ENCODE data around the gene ERI3. TPM values are rescaled to one million over a fixed set of nuclear protein-coding genes. Genes with fewer than 3 reads are reported as not detected.

ERI3 gene
- total RNA-seq, 1 experiment from 2014 or later = 74.7 TPM

DNA sequence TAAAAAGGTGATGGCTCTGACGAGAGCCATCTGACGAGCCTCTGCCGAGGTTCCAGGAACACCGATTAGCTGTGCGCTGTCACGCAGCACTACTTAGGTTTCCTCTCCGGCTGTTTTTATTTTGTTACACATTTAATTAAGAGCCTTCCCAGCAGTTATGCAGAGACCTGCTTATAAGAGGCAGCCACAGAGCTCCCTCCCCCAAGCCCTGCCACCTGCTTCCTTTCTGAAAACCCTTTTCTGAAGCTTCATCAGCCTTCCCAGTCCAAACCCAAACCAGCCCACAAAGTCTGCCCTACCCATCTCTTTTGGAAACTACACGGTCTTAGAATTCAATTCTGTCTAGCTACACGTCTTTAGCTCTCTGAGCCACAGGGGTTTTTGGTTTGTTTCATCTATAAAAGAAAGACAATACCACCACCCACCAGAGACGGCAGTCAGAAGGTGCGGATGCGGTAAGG, 49.1 kb downstream of the ERI3 start:
- Mint-ChIP-seq H3K4me1 (0 out of 2 replicates have a peak, but pooled peaks cover 4% of the 10 kb centered on the region), H3K36me3 (peaks cover 40% of the 10 kb centered on the region)
- ATAC-seq = no peak

DNA sequence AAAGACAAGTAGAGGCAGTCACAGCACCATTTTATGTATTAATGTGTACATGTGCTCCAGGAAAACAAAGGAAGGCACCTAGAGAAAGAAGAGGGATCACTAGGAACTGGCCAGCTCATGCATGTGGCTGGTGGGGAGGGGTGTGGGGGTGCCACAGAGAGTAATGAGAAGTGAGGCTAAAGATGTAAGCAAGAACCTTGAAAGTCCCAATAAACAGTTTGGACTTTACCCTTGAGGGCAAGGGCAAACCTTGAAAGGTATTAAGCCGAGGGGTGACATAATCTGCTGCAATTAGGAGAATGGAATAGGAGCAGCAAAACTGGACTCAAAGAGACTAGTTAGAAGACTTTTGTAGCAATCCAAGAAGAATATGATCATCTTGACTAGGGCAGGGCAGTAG, 51.5 kb downstream of the ERI3 start:
- Mint-ChIP-seq H3K4me3 (no peak overlapping the region), H3K27ac (no peak overlapping the region), H3K36me3 (peaks cover 27% of the 10 kb centered on the region), H3K9me3 (no peaks in the 10 kb centered on the region), H3K4me1 (0 out of 2 replicates have a peak, but pooled peaks cover 4% of the 10 kb centered on the region), H3K27me3 (ENCODE audit: low read depth) (no peaks in the 10 kb centered on the region)
- ATAC-seq (no peak), DNase-seq (ENCODE audit: low spot score) (no peak)
- POLR2A ChIA-PET = no interaction called here
- CTCF ChIA-PET = no interaction called here
- no peak for TF ChIP-seq TP53 (CRISPR knock-in tag; IDR thresholded peaks at IDR 0.05)
- no peak for TF ChIP-seq CREM (CRISPR knock-in tag; IDR thresholded peaks at IDR 0.05)
- TF ChIP-seq NR2C2 (CRISPR knock-in tag; IDR thresholded peaks at IDR 0.05) = no peak
- TF ChIP-seq TCF7 (CRISPR knock-in tag; IDR thresholded peaks at IDR 0.05; ENCODE audit: low read depth) = no peak
- no peak for TF ChIP-seq CREB1 (CRISPR knock-in tag; IDR thresholded peaks at IDR 0.05)
- TF ChIP-seq, protein P1, sequence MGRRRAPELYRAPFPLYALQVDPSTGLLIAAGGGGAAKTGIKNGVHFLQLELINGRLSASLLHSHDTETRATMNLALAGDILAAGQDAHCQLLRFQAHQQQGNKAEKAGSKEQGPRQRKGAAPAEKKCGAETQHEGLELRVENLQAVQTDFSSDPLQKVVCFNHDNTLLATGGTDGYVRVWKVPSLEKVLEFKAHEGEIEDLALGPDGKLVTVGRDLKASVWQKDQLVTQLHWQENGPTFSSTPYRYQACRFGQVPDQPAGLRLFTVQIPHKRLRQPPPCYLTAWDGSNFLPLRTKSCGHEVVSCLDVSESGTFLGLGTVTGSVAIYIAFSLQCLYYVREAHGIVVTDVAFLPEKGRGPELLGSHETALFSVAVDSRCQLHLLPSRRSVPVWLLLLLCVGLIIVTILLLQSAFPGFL (CRISPR knock-in tag; IDR thresholded peaks at IDR 0.05; ENCODE audit: borderline replicate concordance) = no peak
- TF ChIP-seq, protein P2, sequence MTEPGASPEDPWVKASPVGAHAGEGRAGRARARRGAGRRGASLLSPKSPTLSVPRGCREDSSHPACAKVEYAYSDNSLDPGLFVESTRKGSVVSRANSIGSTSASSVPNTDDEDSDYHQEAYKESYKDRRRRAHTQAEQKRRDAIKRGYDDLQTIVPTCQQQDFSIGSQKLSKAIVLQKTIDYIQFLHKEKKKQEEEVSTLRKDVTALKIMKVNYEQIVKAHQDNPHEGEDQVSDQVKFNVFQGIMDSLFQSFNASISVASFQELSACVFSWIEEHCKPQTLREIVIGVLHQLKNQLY (CRISPR knock-in tag; IDR thresholded peaks at IDR 0.05) = no peak
- TF ChIP-seq, protein P3, sequence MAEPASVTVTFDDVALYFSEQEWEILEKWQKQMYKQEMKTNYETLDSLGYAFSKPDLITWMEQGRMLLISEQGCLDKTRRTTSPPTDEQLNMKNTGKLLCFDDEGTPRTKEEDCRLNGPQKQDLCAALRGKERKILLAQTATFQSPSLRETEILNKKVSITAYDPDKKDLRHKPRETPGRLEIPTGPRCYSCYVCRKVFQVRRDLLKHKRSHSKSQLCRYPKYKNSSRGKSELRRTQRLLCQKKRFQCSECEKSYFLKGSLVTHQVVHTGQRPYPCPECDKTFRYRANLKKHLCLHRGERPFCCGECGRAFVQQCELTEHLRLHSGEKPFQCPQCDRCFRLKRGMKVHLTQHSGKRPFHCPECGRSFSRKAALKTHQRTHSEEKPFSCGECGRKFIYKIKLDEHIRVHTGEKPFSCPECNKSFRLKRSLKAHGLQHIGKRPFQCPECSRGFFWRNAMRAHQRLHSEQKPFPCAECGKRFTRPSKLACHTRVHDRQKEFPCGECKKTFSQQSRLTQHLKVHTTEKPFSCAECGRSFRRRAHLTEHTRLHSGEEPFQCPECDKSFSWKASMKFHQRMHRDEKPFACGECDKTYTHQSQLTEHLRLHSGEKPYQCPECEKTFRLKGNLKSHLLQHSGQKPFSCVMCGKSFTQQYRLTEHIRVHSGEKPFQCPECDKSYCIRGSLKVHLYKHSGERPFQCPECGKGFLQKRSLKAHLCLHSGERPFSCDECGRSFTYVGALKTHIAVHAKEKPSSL (CRISPR knock-in tag; conservative IDR thresholded peaks at IDR 0.05) = no peak
- TF ChIP-seq, protein P4, sequence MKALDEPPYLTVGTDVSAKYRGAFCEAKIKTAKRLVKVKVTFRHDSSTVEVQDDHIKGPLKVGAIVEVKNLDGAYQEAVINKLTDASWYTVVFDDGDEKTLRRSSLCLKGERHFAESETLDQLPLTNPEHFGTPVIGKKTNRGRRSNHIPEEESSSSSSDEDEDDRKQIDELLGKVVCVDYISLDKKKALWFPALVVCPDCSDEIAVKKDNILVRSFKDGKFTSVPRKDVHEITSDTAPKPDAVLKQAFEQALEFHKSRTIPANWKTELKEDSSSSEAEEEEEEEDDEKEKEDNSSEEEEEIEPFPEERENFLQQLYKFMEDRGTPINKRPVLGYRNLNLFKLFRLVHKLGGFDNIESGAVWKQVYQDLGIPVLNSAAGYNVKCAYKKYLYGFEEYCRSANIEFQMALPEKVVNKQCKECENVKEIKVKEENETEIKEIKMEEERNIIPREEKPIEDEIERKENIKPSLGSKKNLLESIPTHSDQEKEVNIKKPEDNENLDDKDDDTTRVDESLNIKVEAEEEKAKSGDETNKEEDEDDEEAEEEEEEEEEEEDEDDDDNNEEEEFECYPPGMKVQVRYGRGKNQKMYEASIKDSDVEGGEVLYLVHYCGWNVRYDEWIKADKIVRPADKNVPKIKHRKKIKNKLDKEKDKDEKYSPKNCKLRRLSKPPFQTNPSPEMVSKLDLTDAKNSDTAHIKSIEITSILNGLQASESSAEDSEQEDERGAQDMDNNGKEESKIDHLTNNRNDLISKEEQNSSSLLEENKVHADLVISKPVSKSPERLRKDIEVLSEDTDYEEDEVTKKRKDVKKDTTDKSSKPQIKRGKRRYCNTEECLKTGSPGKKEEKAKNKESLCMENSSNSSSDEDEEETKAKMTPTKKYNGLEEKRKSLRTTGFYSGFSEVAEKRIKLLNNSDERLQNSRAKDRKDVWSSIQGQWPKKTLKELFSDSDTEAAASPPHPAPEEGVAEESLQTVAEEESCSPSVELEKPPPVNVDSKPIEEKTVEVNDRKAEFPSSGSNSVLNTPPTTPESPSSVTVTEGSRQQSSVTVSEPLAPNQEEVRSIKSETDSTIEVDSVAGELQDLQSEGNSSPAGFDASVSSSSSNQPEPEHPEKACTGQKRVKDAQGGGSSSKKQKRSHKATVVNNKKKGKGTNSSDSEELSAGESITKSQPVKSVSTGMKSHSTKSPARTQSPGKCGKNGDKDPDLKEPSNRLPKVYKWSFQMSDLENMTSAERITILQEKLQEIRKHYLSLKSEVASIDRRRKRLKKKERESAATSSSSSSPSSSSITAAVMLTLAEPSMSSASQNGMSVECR (CRISPR knock-in tag; IDR thresholded peaks at IDR 0.05; ENCODE audit: borderline replicate concordance) = no peak
- no peak for TF ChIP-seq NFE2L1 (CRISPR knock-in tag; IDR thresholded peaks at IDR 0.05)
- TF ChIP-seq ZNF219 (CRISPR knock-in tag; IDR thresholded peaks at IDR 0.05; ENCODE audit: borderline replicate concordance) = no peak

More for the DNA sequence above, 49.1 kb downstream of the ERI3 start:
- TF ChIP-seq, protein P5, sequence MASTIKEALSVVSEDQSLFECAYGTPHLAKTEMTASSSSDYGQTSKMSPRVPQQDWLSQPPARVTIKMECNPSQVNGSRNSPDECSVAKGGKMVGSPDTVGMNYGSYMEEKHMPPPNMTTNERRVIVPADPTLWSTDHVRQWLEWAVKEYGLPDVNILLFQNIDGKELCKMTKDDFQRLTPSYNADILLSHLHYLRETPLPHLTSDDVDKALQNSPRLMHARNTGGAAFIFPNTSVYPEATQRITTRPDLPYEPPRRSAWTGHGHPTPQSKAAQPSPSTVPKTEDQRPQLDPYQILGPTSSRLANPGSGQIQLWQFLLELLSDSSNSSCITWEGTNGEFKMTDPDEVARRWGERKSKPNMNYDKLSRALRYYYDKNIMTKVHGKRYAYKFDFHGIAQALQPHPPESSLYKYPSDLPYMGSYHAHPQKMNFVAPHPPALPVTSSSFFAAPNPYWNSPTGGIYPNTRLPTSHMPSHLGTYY (CRISPR knock-in tag; IDR thresholded peaks at IDR 0.05) = no peak
- TF ChIP-seq TCF7 (CRISPR knock-in tag; IDR thresholded peaks at IDR 0.05; ENCODE audit: low read depth) (no peak), ZNF317 (CRISPR knock-in tag; IDR thresholded peaks at IDR 0.05; ENCODE audit: borderline replicate concordance, low read depth) (no peak), CREB1 (CRISPR knock-in tag; IDR thresholded peaks at IDR 0.05) (no peak), GABPB1 (CRISPR knock-in tag; IDR thresholded peaks at IDR 0.05) (no peak)
- TF ChIP-seq, protein P6, sequence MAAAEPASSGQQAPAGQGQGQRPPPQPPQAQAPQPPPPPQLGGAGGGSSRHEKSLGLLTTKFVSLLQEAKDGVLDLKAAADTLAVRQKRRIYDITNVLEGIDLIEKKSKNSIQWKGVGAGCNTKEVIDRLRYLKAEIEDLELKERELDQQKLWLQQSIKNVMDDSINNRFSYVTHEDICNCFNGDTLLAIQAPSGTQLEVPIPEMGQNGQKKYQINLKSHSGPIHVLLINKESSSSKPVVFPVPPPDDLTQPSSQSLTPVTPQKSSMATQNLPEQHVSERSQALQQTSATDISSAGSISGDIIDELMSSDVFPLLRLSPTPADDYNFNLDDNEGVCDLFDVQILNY (CRISPR knock-in tag; IDR thresholded peaks at IDR 0.05) = no peak
- TF ChIP-seq, protein P7, sequence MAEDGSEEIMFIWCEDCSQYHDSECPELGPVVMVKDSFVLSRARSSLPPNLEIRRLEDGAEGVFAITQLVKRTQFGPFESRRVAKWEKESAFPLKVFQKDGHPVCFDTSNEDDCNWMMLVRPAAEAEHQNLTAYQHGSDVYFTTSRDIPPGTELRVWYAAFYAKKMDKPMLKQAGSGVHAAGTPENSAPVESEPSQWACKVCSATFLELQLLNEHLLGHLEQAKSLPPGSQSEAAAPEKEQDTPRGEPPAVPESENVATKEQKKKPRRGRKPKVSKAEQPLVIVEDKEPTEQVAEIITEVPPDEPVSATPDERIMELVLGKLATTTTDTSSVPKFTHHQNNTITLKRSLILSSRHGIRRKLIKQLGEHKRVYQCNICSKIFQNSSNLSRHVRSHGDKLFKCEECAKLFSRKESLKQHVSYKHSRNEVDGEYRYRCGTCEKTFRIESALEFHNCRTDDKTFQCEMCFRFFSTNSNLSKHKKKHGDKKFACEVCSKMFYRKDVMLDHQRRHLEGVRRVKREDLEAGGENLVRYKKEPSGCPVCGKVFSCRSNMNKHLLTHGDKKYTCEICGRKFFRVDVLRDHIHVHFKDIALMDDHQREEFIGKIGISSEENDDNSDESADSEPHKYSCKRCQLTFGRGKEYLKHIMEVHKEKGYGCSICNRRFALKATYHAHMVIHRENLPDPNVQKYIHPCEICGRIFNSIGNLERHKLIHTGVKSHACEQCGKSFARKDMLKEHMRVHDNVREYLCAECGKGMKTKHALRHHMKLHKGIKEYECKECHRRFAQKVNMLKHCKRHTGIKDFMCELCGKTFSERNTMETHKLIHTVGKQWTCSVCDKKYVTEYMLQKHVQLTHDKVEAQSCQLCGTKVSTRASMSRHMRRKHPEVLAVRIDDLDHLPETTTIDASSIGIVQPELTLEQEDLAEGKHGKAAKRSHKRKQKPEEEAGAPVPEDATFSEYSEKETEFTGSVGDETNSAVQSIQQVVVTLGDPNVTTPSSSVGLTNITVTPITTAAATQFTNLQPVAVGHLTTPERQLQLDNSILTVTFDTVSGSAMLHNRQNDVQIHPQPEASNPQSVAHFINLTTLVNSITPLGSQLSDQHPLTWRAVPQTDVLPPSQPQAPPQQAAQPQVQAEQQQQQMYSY (CRISPR knock-in tag; IDR thresholded peaks at IDR 0.05) = no peak
- Mint-ChIP-seq H3K4me3 (no peak overlapping the region), H3K27ac (no peak overlapping the region), H3K27me3 (ENCODE audit: low read depth) (no peaks in the 10 kb centered on the region), H3K9me3 (no peaks in the 10 kb centered on the region)
- no peak for DNase-seq (ENCODE audit: low spot score)
- POLR2A ChIA-PET = no interaction called here
- CTCF ChIA-PET = interaction anchor here (1.3 kb wide), 1 partner anchor 88 kb away, joined by 4 read pairs; no protein-coding TSS in a partner anchor

All from WTC11 (cell line).